ENCODE data around the gene MAML1.
A peak's percentile ranks its signal among the peaks of the same experiment; 100 is the strongest.

MAML1 gene

GRCh38 chr5:179792612-179793467 is 60.2 kb downstream of the MAML1 start:
- no peak for DNase-seq (ENCODE audit: low read depth)
- H3K4me3 ChIP-seq (ENCODE audit: low read depth, low read length): no peak overlapping the region
- TF ChIP-seq, protein P1, sequence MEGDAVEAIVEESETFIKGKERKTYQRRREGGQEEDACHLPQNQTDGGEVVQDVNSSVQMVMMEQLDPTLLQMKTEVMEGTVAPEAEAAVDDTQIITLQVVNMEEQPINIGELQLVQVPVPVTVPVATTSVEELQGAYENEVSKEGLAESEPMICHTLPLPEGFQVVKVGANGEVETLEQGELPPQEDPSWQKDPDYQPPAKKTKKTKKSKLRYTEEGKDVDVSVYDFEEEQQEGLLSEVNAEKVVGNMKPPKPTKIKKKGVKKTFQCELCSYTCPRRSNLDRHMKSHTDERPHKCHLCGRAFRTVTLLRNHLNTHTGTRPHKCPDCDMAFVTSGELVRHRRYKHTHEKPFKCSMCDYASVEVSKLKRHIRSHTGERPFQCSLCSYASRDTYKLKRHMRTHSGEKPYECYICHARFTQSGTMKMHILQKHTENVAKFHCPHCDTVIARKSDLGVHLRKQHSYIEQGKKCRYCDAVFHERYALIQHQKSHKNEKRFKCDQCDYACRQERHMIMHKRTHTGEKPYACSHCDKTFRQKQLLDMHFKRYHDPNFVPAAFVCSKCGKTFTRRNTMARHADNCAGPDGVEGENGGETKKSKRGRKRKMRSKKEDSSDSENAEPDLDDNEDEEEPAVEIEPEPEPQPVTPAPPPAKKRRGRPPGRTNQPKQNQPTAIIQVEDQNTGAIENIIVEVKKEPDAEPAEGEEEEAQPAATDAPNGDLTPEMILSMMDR (IDR thresholded peaks at IDR 0.05; ENCODE audit: low read depth, low read length, missing control alignments): no peak

- DNase-seq (ENCODE audit: low read depth): no peak
- no peak within 1 kb of the TSS for H3K4me3 ChIP-seq (ENCODE audit: low read depth, low read length)
- TF ChIP-seq, protein P1 (IDR thresholded peaks at IDR 0.05; ENCODE audit: low read depth, low read length, missing control alignments): no peak
Observed at GRCh38 chr5:179793468-179794139, 61.0 kb downstream of the MAML1 start, which contains the start of gene LTC4S. TSS of gene LTC4S (plus strand) at chr5:179793986. CDS start at chr5:179794081, 95 bp downstream.

DNA sequence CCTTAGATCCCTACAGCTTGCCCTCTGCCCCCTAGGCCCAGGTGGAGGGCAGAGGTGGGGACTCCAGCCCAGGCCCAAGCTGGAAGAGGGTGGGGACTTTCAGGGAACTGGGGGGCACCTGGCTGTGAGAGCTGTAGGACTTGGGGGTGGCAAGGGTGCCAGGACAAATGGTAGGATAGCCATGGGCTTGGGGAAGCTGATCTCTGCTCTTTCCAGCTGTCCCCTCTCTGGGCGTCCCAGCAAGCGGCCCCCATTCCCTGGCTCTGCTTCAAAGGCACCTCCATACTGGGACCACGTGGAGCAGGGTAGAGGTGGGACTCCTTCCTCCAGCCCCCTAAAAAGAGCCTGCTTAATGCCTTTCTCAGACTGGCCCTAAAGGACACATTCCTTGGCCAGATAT is 61.5 kb downstream of the MAML1 start:
- no peak overlapping the region for H3K4me3 ChIP-seq (ENCODE audit: low read depth, low read length)
- DNase-seq (ENCODE audit: low read depth): no peak
- TF ChIP-seq, protein P1 (IDR thresholded peaks at IDR 0.05; ENCODE audit: low read depth, low read length, missing control alignments): no peak

DNA sequence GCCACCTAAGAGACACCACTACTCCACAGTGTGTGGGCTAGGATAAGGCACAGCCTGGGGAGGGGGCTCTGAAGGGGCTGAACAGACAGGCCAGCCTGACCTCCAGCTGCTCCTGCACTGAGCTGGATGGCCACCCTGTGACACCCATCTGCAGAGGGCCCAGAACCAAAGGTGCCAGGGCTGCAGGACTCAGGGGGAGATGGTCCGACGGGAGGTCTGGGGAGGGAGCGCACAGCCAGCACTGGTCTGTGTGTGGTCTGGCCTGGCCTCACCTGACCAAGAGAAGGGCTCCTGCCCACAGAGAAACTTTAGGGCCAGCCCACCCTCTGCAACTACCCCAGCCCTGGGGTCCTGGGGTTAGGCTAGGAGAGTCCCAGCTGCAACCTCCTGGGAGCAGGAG is 62.0 kb downstream of the MAML1 start:
- no peak for DNase-seq (ENCODE audit: low read depth)
- TF ChIP-seq, protein P1 (IDR thresholded peaks at IDR 0.05; ENCODE audit: low read depth, low read length, missing control alignments): no peak
- H3K4me3 ChIP-seq (ENCODE audit: low read depth, low read length): no peak overlapping the region

DNA sequence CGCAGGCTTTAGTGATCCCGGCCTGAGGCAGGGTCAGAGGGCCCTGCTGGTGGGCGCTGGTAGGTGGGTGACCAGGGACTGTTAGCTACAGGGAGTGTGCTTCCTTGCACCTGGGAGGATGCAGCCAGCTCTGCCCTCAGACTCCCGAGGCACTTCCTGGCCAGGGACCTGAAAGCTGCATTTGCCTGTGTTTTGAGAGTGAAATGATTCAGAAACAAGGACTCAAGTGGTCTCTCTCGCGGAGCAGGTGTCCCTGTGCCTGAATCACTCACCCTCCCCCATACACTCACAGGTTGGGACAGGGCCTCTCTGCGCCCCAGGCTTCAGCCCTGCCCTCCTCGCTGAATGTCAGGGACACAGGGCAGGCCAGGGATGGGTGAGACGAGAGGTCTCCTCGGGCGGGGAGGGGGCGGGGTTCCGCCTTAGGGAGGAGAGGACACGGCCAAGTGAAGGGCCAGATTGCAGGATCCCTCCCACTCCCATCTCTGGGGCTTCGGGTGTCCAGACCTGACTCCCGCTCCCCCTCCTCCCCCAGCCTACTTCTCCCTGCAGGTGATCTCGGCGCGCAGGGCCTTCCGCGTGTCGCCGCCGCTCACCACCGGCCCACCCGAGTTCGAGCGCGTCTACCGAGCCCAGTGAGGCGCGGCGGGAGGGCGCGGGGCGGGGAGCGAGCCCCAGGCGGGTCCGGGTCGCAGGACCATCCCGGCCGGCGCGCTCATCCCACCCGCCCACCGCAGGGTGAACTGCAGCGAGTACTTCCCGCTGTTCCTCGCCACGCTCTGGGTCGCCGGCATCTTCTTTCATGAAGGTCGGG is 62.6 kb downstream of the MAML1 start:
- TF ChIP-seq, protein P1 (IDR thresholded peaks at IDR 0.05; ENCODE audit: low read depth, low read length, missing control alignments): no peak
- H3K4me3 ChIP-seq (ENCODE audit: low read depth, low read length): peak overlapping the region; percentile 74
- no peak for DNase-seq (ENCODE audit: low read depth)

GRCh38 chr5:179795863-179796833 is 63.5 kb downstream of the MAML1 start:
- DNase-seq (ENCODE audit: low read depth): no peak
- peak overlapping the region; percentile 74 for H3K4me3 ChIP-seq (ENCODE audit: low read depth, low read length)
- TF ChIP-seq, protein P1 (IDR thresholded peaks at IDR 0.05; ENCODE audit: low read depth, low read length, missing control alignments): peak; percentile 65
